GM23338 (cell line): ENCODE data around the gene ATP8A2. TPM values are rescaled to one million over a fixed set of nuclear protein-coding genes. Genes with fewer than 3 reads are reported as not detected.

ENCODE experiments used
- ATAC-seq: fragments of 200-7000 bp; cut with Tn5 transposase; 3 replicates; pipeline ENCODE4 v1.9.1; 2020
- DNase-seq: peaks from one replicate; pipeline ENCODE4 v3.0.0-alpha.2; 2015; ENCODE audit warnings: low spot score
- H2AFZ ChIP-seq: fragments of 200-600 bp; sonication (generic); 2 replicates; pipeline ENCODE4 v1.8.0; 2016; ENCODE audit warnings: antibody characterized with exemption, mild to moderate bottlenecking, moderate library complexity
- H3F3A ChIP-seq: fragments of 200-600 bp; sonication (generic); replicated peaks from 2 replicates; pipeline ENCODE4 v1.8.0; 2017; ENCODE audit warnings: antibody characterized with exemption, mixed run types, low read depth
- H3K27ac ChIP-seq: fragments of 200-600 bp; sonication (generic); 2 replicates; pipeline ENCODE4 v1.6.1; 2016; ENCODE audit warnings: low read depth
- H3K27me3 ChIP-seq: fragments of 200-600 bp; sonication (generic); 2 replicates; pipeline ENCODE4 v1.8.0; 2016; ENCODE audit warnings: mild to moderate bottlenecking, mixed run types, moderate library complexity; ENCODE audit not compliant: insufficient read depth
- H3K36me3 ChIP-seq: fragments of 200-600 bp; sonication (generic); 2 replicates; pipeline ENCODE4 v1.8.0; 2016; ENCODE audit warnings: mild to moderate bottlenecking; ENCODE audit not compliant: insufficient read depth
- H3K4me1 ChIP-seq: fragments of 200-600 bp; sonication (generic); 2 replicates; pipeline ENCODE4 v1.8.0; 2016; ENCODE audit warnings: mild to moderate bottlenecking, moderate library complexity; ENCODE audit not compliant: insufficient read depth
- H3K4me2 ChIP-seq: fragments of 200-600 bp; sonication (generic); 2 replicates; pipeline ENCODE4 v1.7.1; 2017; ENCODE audit warnings: mixed run types
- H3K4me3 ChIP-seq: fragments of 200-600 bp; sonication (generic); 2 replicates; pipeline ENCODE4 v1.6.1; 2016; ENCODE audit warnings: mixed run types
- H3K79me2 ChIP-seq: fragments of 200-600 bp; sonication (generic); replicated peaks from 2 replicates; pipeline ENCODE4 v1.8.0; 2017; ENCODE audit warnings: mild to moderate bottlenecking; ENCODE audit not compliant: insufficient read depth
- H3K9me2 ChIP-seq: fragments of 200-600 bp; sonication (generic); 2 replicates; pipeline ENCODE4 v1.8.0; 2017; ENCODE audit not compliant: insufficient read depth
- H4K20me1 ChIP-seq: fragments of 200-600 bp; sonication (generic); replicated peaks from 2 replicates; pipeline ENCODE4 v1.8.0; 2017; ENCODE audit warnings: mild to moderate bottlenecking; ENCODE audit not compliant: insufficient read depth
- H3K27ac Mint-ChIP-seq: 2 replicates; pipeline ENCODE4 v1.8.0; 2020; ENCODE audit warnings: inconsistent platforms, mild to moderate bottlenecking, moderate library complexity, mixed read lengths
- H3K27me3 Mint-ChIP-seq: 3 replicates; pipeline ENCODE4 v1.8.0; 2022; ENCODE audit warnings: low read depth, mild to moderate bottlenecking, moderate library complexity, mixed read lengths, inconsistent platforms; ENCODE audit not compliant: insufficient read depth, poor library complexity
- H3K36me3 Mint-ChIP-seq: 3 replicates; pipeline ENCODE4 v1.8.0; 2021; ENCODE audit warnings: low read depth, mild to moderate bottlenecking, inconsistent platforms, moderate library complexity, mixed read lengths
- H3K4me1 Mint-ChIP-seq: 3 replicates; pipeline ENCODE4 v1.8.0; 2020; ENCODE audit warnings: mild to moderate bottlenecking, inconsistent platforms, mixed read lengths
- H3K4me3 Mint-ChIP-seq: 3 replicates; pipeline ENCODE4 v1.8.0; 2021; ENCODE audit warnings: moderate library complexity, mild to moderate bottlenecking, inconsistent platforms, mixed read lengths
- H3K9me3 Mint-ChIP-seq: 3 replicates; pipeline ENCODE4 v1.8.0; 2020; ENCODE audit warnings: moderate library complexity, mild to moderate bottlenecking, inconsistent platforms, mixed read lengths
- CREB1 ChIP-seq: fragments of 250-450 bp; sonication (Bioruptor Pico); IDR thresholded peaks from 2 replicates; pipeline ENCODE4 v1.5.0; 2020; ENCODE audit warnings: low read depth, mild to moderate bottlenecking, moderate library complexity
- EZH2 ChIP-seq: fragments of 200-600 bp; sonication (generic); IDR thresholded peaks from one replicate; pipeline ENCODE4 v1.8.0; 2017; ENCODE audit warnings: antibody characterized with exemption, mild to moderate bottlenecking, low read depth; ENCODE audit not compliant: unreplicated experiment
- JUNB ChIP-seq: IDR thresholded peaks from one replicate; pipeline ENCODE4 v1.6.1; 2016; ENCODE audit warnings: antibody characterized with exemption; ENCODE audit not compliant: unreplicated experiment
- POLR2AphosphoS5 ChIP-seq: IDR thresholded peaks from 2 replicates; pipeline ENCODE4 v1.6.1; 2016; ENCODE audit warnings: antibody characterized with exemption, low read depth
- STAT1 ChIP-seq: IDR thresholded peaks from one replicate; pipeline ENCODE4 v1.6.1; 2016; ENCODE audit warnings: antibody characterized with exemption; ENCODE audit not compliant: unreplicated experiment
- ZNF114 ChIP-seq: fragments of 250-450 bp; sonication (Bioruptor Pico); IDR thresholded peaks from 2 replicates; pipeline ENCODE4 v1.5.0; 2020; ENCODE audit warnings: mild to moderate bottlenecking, moderate library complexity
- ZNF331 ChIP-seq: fragments of 250-450 bp; sonication (Bioruptor Pico); IDR thresholded peaks from 2 replicates; pipeline ENCODE4 v1.5.0; 2020; ENCODE audit warnings: low read depth, mild to moderate bottlenecking, moderate library complexity
- polyA plus RNA-seq: library from polyadenylated mRNA; unstranded; fragments of >200 nt; fragmentation: Nextera tagmentation; extraction: Ambion mirVana; gene quantifications from 2 replicates; pipeline ENCODE4 v1.2.1, GENCODE V29; 2016
- total RNA-seq: library from RNA; depleted of rRNA; stranded (reverse); fragments of >200 nt; shearing (Covaris generic); gene quantifications from 2 replicates; pipeline ENCODE4 v1.2.3, GENCODE V29; 2014
- TF ChIP-seq, protein P1 (sequence below): IDR thresholded peaks from one replicate; pipeline ENCODE4 v1.6.1; 2018; ENCODE audit warnings: antibody characterized with exemption; ENCODE audit not compliant: unreplicated experiment
- TF ChIP-seq, protein P2 (sequence below), 2 experiments: fragments of 200-600 bp in 1 of 2; sonication (generic) in 1 of 2; conservative IDR thresholded peaks; 2 replicates each; pipeline versions ENCODE4 v1.5.1 to v1.6.1; 2016 to 2017; ENCODE audit warnings: antibody characterized with exemption in 2 of 2, low read depth in 2 of 2, mild to moderate bottlenecking in 2 of 2, moderate library complexity in 1 of 2
- TF ChIP-seq, protein P3 (sequence below): fragments of 250-450 bp; sonication (Bioruptor Pico); IDR thresholded peaks from 2 replicates; pipeline ENCODE4 v1.5.0; 2020; ENCODE audit warnings: mild to moderate bottlenecking, moderate library complexity

Gene ATP8A2
- total and polyA plus RNA-seq, 2 experiments from 2014 or later, result 5.7 to 8.8 TPM

DNA sequence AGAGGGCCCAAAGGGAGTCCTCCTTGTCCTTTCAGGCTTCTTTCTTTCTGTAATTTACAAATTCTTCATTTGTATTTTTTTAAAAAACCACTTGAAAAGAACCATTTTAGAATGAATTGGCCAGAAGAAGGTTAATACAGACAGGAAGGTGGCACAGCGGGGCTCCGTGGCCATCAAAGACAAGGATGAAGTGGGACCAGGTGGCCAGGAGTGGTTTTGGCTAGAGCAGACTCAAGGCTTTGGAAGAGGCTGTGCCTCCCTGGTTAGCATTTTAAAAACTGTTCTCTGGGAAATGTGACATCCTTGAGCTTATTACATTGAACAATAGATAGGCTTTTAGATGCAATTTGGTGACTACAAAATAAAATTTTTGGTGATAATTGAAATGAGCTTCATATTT lies 48.4 kb downstream of the ATP8A2 start (continued):
- no peak for TF ChIP-seq POLR2AphosphoS5
- TF ChIP-seq, protein P1, sequence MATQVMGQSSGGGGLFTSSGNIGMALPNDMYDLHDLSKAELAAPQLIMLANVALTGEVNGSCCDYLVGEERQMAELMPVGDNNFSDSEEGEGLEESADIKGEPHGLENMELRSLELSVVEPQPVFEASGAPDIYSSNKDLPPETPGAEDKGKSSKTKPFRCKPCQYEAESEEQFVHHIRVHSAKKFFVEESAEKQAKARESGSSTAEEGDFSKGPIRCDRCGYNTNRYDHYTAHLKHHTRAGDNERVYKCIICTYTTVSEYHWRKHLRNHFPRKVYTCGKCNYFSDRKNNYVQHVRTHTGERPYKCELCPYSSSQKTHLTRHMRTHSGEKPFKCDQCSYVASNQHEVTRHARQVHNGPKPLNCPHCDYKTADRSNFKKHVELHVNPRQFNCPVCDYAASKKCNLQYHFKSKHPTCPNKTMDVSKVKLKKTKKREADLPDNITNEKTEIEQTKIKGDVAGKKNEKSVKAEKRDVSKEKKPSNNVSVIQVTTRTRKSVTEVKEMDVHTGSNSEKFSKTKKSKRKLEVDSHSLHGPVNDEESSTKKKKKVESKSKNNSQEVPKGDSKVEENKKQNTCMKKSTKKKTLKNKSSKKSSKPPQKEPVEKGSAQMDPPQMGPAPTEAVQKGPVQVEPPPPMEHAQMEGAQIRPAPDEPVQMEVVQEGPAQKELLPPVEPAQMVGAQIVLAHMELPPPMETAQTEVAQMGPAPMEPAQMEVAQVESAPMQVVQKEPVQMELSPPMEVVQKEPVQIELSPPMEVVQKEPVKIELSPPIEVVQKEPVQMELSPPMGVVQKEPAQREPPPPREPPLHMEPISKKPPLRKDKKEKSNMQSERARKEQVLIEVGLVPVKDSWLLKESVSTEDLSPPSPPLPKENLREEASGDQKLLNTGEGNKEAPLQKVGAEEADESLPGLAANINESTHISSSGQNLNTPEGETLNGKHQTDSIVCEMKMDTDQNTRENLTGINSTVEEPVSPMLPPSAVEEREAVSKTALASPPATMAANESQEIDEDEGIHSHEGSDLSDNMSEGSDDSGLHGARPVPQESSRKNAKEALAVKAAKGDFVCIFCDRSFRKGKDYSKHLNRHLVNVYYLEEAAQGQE, result no peak
- TF ChIP-seq, protein P2, sequence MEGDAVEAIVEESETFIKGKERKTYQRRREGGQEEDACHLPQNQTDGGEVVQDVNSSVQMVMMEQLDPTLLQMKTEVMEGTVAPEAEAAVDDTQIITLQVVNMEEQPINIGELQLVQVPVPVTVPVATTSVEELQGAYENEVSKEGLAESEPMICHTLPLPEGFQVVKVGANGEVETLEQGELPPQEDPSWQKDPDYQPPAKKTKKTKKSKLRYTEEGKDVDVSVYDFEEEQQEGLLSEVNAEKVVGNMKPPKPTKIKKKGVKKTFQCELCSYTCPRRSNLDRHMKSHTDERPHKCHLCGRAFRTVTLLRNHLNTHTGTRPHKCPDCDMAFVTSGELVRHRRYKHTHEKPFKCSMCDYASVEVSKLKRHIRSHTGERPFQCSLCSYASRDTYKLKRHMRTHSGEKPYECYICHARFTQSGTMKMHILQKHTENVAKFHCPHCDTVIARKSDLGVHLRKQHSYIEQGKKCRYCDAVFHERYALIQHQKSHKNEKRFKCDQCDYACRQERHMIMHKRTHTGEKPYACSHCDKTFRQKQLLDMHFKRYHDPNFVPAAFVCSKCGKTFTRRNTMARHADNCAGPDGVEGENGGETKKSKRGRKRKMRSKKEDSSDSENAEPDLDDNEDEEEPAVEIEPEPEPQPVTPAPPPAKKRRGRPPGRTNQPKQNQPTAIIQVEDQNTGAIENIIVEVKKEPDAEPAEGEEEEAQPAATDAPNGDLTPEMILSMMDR (conservative IDR thresholded peaks at IDR 0.05; ENCODE audit: low read depth in 2 of 2), result no peak
- TF ChIP-seq STAT1, result no peak

DNA sequence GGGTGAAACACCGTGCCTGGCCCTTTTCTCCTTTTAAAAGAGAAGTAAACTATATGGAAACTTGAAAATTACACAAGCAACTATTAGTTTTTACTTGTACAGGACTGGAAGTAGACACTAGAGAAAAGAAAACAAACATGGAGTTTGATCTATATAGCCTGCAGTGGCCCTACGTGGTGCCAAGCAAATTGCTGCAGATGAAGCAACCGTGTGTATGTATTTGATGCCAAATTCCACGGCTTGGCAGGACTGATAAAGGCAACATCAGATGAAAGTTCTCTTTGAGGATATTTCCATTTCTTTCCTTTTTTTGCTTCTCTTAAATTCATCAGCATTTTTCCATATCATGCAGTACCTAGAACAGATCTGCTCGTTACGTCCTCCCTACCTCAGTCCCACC lies 49.8 kb downstream of the ATP8A2 start:
- peaks cover 9% of the 10 kb centered on the region for H3K9me3 Mint-ChIP-seq
- Histone ChIP-seq H3K4me1 (peaks cover 25% of the 10 kb centered on the region), H2AFZ (peak overlapping the region; percentile 60; the same call in 1 of the 2 replicates), H3K27me3 (no peaks in the 10 kb centered on the region), H3K79me2 (no peaks in the 10 kb centered on the region), H3K4me3 (no peak overlapping the region), H3K27ac (no peak overlapping the region), H3K36me3 (no peaks in the 10 kb centered on the region; the same call in 1 of the 2 replicates), H3F3A (no peaks in the 10 kb centered on the region), H3K4me2 (no peak overlapping the region), H3K9me2 (no peaks in the 10 kb centered on the region), H4K20me1 (no peaks in the 10 kb centered on the region)
- peaks cover 1% of the 10 kb centered on the region for H3K27me3 Mint-ChIP-seq
- ATAC-seq (no peak), DNase-seq (no peak)
- no peak overlapping the region for H3K4me3 Mint-ChIP-seq
- H3K27ac Mint-ChIP-seq, result no peak overlapping the region
- H3K36me3 Mint-ChIP-seq, result peaks cover 6% of the 10 kb centered on the region
- peaks cover 26% of the 10 kb centered on the region for H3K4me1 Mint-ChIP-seq
- TF ChIP-seq STAT1 (no peak), ZNF114 (CRISPR knock-in tag) (no peak), CREB1 (CRISPR knock-in tag) (no peak), EZH2 (no peak), JUNB (no peak), POLR2AphosphoS5 (no peak), ZNF331 (no peak)
- TF ChIP-seq, protein P3, sequence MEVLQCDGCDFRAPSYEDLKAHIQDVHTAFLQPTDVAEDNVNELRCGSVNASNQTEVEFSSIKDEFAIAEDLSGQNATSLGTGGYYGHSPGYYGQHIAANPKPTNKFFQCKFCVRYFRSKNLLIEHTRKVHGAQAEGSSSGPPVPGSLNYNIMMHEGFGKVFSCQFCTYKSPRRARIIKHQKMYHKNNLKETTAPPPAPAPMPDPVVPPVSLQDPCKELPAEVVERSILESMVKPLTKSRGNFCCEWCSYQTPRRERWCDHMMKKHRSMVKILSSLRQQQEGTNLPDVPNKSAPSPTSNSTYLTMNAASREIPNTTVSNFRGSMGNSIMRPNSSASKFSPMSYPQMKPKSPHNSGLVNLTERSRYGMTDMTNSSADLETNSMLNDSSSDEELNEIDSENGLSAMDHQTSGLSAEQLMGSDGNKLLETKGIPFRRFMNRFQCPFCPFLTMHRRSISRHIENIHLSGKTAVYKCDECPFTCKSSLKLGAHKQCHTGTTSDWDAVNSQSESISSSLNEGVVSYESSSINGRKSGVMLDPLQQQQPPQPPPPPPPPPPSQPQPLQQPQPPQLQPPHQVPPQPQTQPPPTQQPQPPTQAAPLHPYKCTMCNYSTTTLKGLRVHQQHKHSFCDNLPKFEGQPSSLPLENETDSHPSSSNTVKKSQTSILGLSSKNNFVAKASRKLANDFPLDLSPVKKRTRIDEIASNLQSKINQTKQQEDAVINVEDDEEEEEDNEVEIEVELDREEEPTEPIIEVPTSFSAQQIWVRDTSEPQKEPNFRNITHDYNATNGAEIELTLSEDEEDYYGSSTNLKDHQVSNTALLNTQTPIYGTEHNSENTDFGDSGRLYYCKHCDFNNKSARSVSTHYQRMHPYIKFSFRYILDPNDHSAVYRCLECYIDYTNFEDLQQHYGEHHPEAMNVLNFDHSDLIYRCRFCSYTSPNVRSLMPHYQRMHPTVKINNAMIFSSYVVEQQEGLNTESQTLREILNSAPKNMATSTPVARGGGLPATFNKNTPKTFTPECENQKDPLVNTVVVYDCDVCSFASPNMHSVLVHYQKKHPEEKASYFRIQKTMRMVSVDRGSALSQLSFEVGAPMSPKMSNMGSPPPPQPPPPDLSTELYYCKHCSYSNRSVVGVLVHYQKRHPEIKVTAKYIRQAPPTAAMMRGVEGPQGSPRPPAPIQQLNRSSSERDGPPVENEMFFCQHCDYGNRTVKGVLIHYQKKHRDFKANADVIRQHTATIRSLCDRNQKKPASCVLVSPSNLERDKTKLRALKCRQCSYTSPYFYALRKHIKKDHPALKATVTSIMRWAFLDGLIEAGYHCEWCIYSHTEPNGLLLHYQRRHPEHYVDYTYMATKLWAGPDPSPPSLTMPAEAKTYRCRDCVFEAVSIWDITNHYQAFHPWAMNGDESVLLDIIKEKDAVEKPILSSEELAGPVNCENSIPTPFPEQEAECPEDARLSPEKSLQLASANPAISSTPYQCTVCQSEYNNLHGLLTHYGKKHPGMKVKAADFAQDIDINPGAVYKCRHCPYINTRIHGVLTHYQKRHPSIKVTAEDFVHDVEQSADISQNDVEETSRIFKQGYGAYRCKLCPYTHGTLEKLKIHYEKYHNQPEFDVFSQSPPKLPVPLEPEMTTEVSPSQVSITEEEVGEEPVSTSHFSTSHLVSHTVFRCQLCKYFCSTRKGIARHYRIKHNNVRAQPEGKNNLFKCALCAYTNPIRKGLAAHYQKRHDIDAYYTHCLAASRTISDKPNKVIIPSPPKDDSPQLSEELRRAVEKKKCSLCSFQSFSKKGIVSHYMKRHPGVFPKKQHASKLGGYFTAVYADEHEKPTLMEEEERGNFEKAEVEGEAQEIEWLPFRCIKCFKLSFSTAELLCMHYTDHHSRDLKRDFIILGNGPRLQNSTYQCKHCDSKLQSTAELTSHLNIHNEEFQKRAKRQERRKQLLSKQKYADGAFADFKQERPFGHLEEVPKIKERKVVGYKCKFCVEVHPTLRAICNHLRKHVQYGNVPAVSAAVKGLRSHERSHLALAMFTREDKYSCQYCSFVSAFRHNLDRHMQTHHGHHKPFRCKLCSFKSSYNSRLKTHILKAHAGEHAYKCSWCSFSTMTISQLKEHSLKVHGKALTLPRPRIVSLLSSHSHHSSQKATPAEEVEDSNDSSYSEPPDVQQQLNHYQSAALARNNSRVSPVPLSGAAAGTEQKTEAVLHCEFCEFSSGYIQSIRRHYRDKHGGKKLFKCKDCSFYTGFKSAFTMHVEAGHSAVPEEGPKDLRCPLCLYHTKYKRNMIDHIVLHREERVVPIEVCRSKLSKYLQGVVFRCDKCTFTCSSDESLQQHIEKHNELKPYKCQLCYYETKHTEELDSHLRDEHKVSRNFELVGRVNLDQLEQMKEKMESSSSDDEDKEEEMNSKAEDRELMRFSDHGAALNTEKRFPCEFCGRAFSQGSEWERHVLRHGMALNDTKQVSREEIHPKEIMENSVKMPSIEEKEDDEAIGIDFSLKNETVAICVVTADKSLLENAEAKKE (CRISPR knock-in tag), result no peak
- TF ChIP-seq, protein P1, result no peak
